IMR-90 (cell line): Measurements from ENCODE around the gene SMIM5. TPM values are rescaled to one million over a fixed set of nuclear protein-coding genes. Genes with fewer than 3 reads are reported as not detected.

Experiments used
- ATAC-seq: fragments of 200-7000 bp; cut with Tn5 transposase; 2 replicates; pipeline ENCODE4 v1.9.1; 2020; ENCODE audit warnings: low read depth, mild to moderate bottlenecking, moderate library complexity
- BruUV-seq: library from RNA; stranded (reverse); fragments of 400-500 nt; replicated peaks from 2 replicates; lab custom pipeline; 2021; lab: Mats Ljungman, UMichigan
- CTCF ChIA-PET: fragments of 300-600 bp; formaldehyde crosslinking; extraction: SDS; loops from one replicate; lab custom pipeline; 2021; ENCODE audit warnings: antibody characterized with exemption; lab: Yijun Ruan, JAX
- POLR2A ChIA-PET: fragments of 300-600 bp; sonication (Branson Sonifier 250); formaldehyde crosslinking; loops from one replicate; lab custom pipeline; 2022; ENCODE audit warnings: antibody characterized with exemption; ENCODE audit not compliant: unreplicated experiment; lab: Charles Lee
- DNase-seq: peaks from one replicate; pipeline ENCODE4 v3.0.0; 2013
- H2AFZ ChIP-seq: replicated peaks from 2 replicates; pipeline ENCODE3; 2013; ENCODE audit warnings: low read length, mild to moderate bottlenecking; ENCODE audit not compliant: poor library complexity
- H2AK5ac ChIP-seq: 2 replicates; pipeline ENCODE4 v1.6.1; 2013; ENCODE audit warnings: low read depth, low read length, inconsistent platforms
- H2AK9ac ChIP-seq: replicated peaks from 2 replicates; pipeline ENCODE3; 2013; ENCODE audit warnings: mild to moderate bottlenecking, low read depth, low read length, moderate library complexity; ENCODE audit not compliant: poor library complexity
- H2BK120ac ChIP-seq: 2 replicates; pipeline ENCODE4 v1.6.1; 2013; ENCODE audit warnings: low read depth, low read length, inconsistent platforms
- H2BK15ac ChIP-seq: 3 replicates; pipeline ENCODE4 v1.6.1; 2013; ENCODE audit warnings: low read depth, low read length, inconsistent platforms
- H2BK20ac ChIP-seq: 2 replicates; pipeline ENCODE4 v1.6.1; 2013; ENCODE audit warnings: low read depth, mild to moderate bottlenecking, inconsistent platforms, low read length, moderate library complexity
- H2BK5ac ChIP-seq: 2 replicates; pipeline ENCODE4 v1.6.1; 2013; ENCODE audit warnings: mild to moderate bottlenecking, low read depth, low read length, inconsistent platforms; ENCODE audit not compliant: poor library complexity, severe bottlenecking
- H3K14ac ChIP-seq: replicated peaks from 2 replicates; pipeline ENCODE4 v1.6.1; 2013; ENCODE audit warnings: low read depth, low read length, inconsistent platforms
- H3K18ac ChIP-seq: 2 replicates; pipeline ENCODE4 v1.6.1; 2013; ENCODE audit warnings: low read depth, low read length, control low read depth
- H3K23ac ChIP-seq: 2 replicates; pipeline ENCODE4 v1.6.1; 2013; ENCODE audit warnings: low read depth, low read length, inconsistent platforms
- H3K27ac ChIP-seq: 2 replicates; pipeline ENCODE4 v1.5.1; 2013; ENCODE audit warnings: mild to moderate bottlenecking, control low read depth, low read length; ENCODE audit not compliant: insufficient read depth
- H3K27me3 ChIP-seq: 2 replicates; pipeline ENCODE4 v1.6.1; 2013; ENCODE audit warnings: low read length; ENCODE audit not compliant: control insufficient read depth, insufficient read depth
- H3K36me3 ChIP-seq: 2 replicates; pipeline ENCODE4 v1.6.1; 2013; ENCODE audit warnings: low read length, mixed read lengths; ENCODE audit not compliant: control insufficient read depth, insufficient read depth
- H3K4ac ChIP-seq: 2 replicates; pipeline ENCODE4 v1.6.1; 2013; ENCODE audit warnings: low read depth, low read length, inconsistent platforms
- H3K4me1 ChIP-seq: 2 replicates; pipeline ENCODE4 v1.6.1; 2013; ENCODE audit warnings: low read length, mixed read lengths; ENCODE audit not compliant: control insufficient read depth, insufficient read depth
- H3K4me2 ChIP-seq: 2 replicates; pipeline ENCODE4 v1.6.1; 2013; ENCODE audit warnings: low read depth, mild to moderate bottlenecking, control low read depth, low read length, moderate library complexity
- H3K4me3 ChIP-seq: 2 replicates; pipeline ENCODE4 v1.5.1; 2013; ENCODE audit warnings: low read depth, mild to moderate bottlenecking, control low read depth, low read length, moderate library complexity; ENCODE audit not compliant: insufficient read depth
- H3K56ac ChIP-seq: 2 replicates; pipeline ENCODE4 v1.6.1; 2013; ENCODE audit warnings: low read length, inconsistent platforms; ENCODE audit not compliant: insufficient read depth; ENCODE audit errors: extremely low read depth
- H3K79me1 ChIP-seq, 2 experiments: 2 replicates each; pipeline ENCODE4 v1.6.1; 2013; ENCODE audit warnings: low read length in 2 of 2, inconsistent platforms in 1 of 2, low read depth in 1 of 2
- H3K9ac ChIP-seq: 2 replicates; pipeline ENCODE4 v1.6.1; 2013; ENCODE audit warnings: low read depth, low read length, control low read depth
- H3K9me1 ChIP-seq: 2 replicates; pipeline ENCODE4 v1.6.1; 2013; ENCODE audit warnings: low read length, inconsistent platforms; ENCODE audit not compliant: insufficient read depth
- H3K9me3 ChIP-seq: 2 replicates; pipeline ENCODE4 v1.6.1; 2013; ENCODE audit warnings: low read length; ENCODE audit not compliant: control insufficient read depth, insufficient read depth
- H4K20me1 ChIP-seq: 2 replicates; pipeline ENCODE4 v1.6.1; 2013; ENCODE audit warnings: low read length, inconsistent platforms; ENCODE audit not compliant: insufficient read depth
- H4K5ac ChIP-seq: 2 replicates; pipeline ENCODE4 v1.6.1; 2013; ENCODE audit warnings: mild to moderate bottlenecking, low read depth, low read length, control low read depth
- H4K8ac ChIP-seq, 2 experiments: 2 replicates each; pipeline ENCODE4 v1.6.1; 2013; ENCODE audit warnings: low read depth in 2 of 2, low read length in 2 of 2, control low read depth in 1 of 2, inconsistent platforms in 1 of 2
- H4K91ac ChIP-seq: 2 replicates; pipeline ENCODE4 v1.6.1; 2013; ENCODE audit warnings: low read depth, low read length, inconsistent platforms; ENCODE audit not compliant: insufficient read depth
- BHLHE40 ChIP-seq: fragments of 150-350 bp; IDR thresholded peaks from 2 replicates; pipeline ENCODE4 v1.6.1; 2016; ENCODE audit warnings: mild to moderate bottlenecking, low read depth, low read length
- CEBPB ChIP-seq: IDR thresholded peaks from 2 replicates; pipeline ENCODE4 v1.6.1; 2012; ENCODE audit warnings: low read depth, low read length, improper control_type of control experiment
- CHD1 ChIP-seq: IDR thresholded peaks from 2 replicates; pipeline ENCODE4 v1.6.1; 2012; ENCODE audit warnings: low read depth, low read length, improper control_type of control experiment
- CTCF ChIP-seq: conservative IDR thresholded peaks from 2 replicates; pipeline ENCODE4 v1.5.1; 2012; ENCODE audit warnings: mild to moderate bottlenecking, low read depth, low read length, improper control_type of control experiment
- ELK1 ChIP-seq: fragments of 150-350 bp; IDR thresholded peaks from 2 replicates; pipeline ENCODE4 v1.6.1; 2016; ENCODE audit warnings: low read depth, mild to moderate bottlenecking, low read length, moderate library complexity, borderline replicate concordance
- FOS ChIP-seq: fragments of 150-350 bp; IDR thresholded peaks from 2 replicates; pipeline ENCODE4 v1.6.1; 2016; ENCODE audit warnings: low read depth, low read length
- MAFK ChIP-seq: IDR thresholded peaks from 2 replicates; pipeline ENCODE4 v1.6.1; 2012; ENCODE audit warnings: low read depth, low read length, improper control_type of control experiment
- MAZ ChIP-seq: IDR thresholded peaks from 2 replicates; pipeline ENCODE4 v1.6.1; 2012; ENCODE audit warnings: low read depth, mild to moderate bottlenecking, low read length, improper control_type of control experiment, moderate library complexity, borderline replicate concordance
- MXI1 ChIP-seq: IDR thresholded peaks from 2 replicates; pipeline ENCODE4 v1.6.1; 2012; ENCODE audit warnings: low read depth, mild to moderate bottlenecking, low read length, moderate library complexity, borderline replicate concordance
- NFE2L2 ChIP-seq: fragments of 150-350 bp; IDR thresholded peaks from 2 replicates; pipeline ENCODE4 v1.6.1; 2016; ENCODE audit warnings: low read depth, mild to moderate bottlenecking, low read length
- POLR2A ChIP-seq: IDR thresholded peaks from 2 replicates; pipeline ENCODE4 v1.6.1; 2012; ENCODE audit warnings: mild to moderate bottlenecking, low read depth, low read length
- RCOR1 ChIP-seq: IDR thresholded peaks from 2 replicates; pipeline ENCODE4 v1.6.1; 2012; ENCODE audit warnings: mild to moderate bottlenecking, low read length, improper control_type of control experiment; ENCODE audit not compliant: insufficient replicate concordance
- RFX5 ChIP-seq: IDR thresholded peaks from 2 replicates; pipeline ENCODE4 v1.8.0; 2012; ENCODE audit warnings: low read depth, mild to moderate bottlenecking, low read length, moderate library complexity
- USF2 ChIP-seq: fragments of 150-350 bp; IDR thresholded peaks from 2 replicates; pipeline ENCODE4 v1.6.1; 2017; ENCODE audit warnings: mild to moderate bottlenecking, antibody characterized with exemption, low read length, low read depth
- WGBS, 2 experiments: methylation state at CpG; one replicate each; pipeline versions ENCODE4 v1.1.5 to v1.1.7; 2013; ENCODE audit warnings: missing lambda C conversion rate in 2 of 2; ENCODE audit not compliant: insufficient read length in 1 of 2; ENCODE audit errors: extremely low coverage in 2 of 2; 5-methylcytosine and 5-hydroxymethylcytosine counted together
- dilution Hi-C: fragments of 300-500 bp; cut with HindIII; formaldehyde crosslinking; loops from one replicate; pipeline ENCODE4 v1.14.3; 2018; ENCODE audit warnings: low sequenced_read_pairs; ENCODE audit not compliant: unreplicated experiment
- in situ Hi-C: fragments of 300-500 bp; cut with MboI; formaldehyde crosslinking; loops from 3 replicates; pipeline ENCODE4 v1.14.3; 2019; ENCODE audit warnings: low sequenced_read_pairs, inconsistent platforms, mixed read lengths
- intact Hi-C: fragments of 100-400 bp; cut with micrococcal nuclease; formaldehyde crosslinking; loops from 2 replicates; pipeline ENCODE4 v1.10.0; 2022
- polyA plus RNA-seq, 3 experiments: library from polyadenylated mRNA; depleted of rRNA; stranded (reverse); fragments of >200 nt; gene quantifications; 2 replicates each; pipeline ENCODE4 v1.2.3, GENCODE V29; 2012; ENCODE audit warnings: low replicate concordance in 1 of 3
- total RNA-seq: library from RNA; depleted of rRNA; stranded (reverse); fragments of >200 nt; gene quantifications from 2 replicates; pipeline ENCODE4 v1.2.3, GENCODE V29; 2012

SMIM5 gene
- total and polyA plus RNA-seq, 2 of the 4 experiments (the other 2 are of a cell fraction) = not detected

GRCh38 chr17:75645889-75646637 lies 12.8 kb downstream of the SMIM5 start:
- Histone ChIP-seq H3K14ac (no peak overlapping the region), H3K27me3 (no peaks in the 10 kb centered on the region), H3K79me1 (no peaks in the 10 kb centered on the region; a peak in 1 of 4 replicates), H3K4ac (no peak overlapping the region), H2BK20ac (no peak overlapping the region), H4K20me1 (no peaks in the 10 kb centered on the region), H3K9ac (no peak overlapping the region), H4K8ac (no peak overlapping the region), H4K91ac (no peak overlapping the region), H2BK5ac (no peak overlapping the region), H2BK15ac (no peak overlapping the region), H3K18ac (no peak overlapping the region), H3K4me3 (no peak overlapping the region), H3K4me1 (no peaks in the 10 kb centered on the region), H3K9me1 (no peaks in the 10 kb centered on the region), H3K23ac (no peak overlapping the region), H3K4me2 (no peak overlapping the region), H4K5ac (no peak overlapping the region), H2AK5ac (no peak overlapping the region), H3K9me3 (no peaks in the 10 kb centered on the region), H3K56ac (no peak overlapping the region), H2BK120ac (no peak overlapping the region), H3K36me3 (peaks cover 25% of the 10 kb centered on the region), H3K27ac (no peak overlapping the region), H2AK9ac (no peak overlapping the region), H2AFZ (no peak overlapping the region)
- CTCF ChIA-PET = interaction anchor here (0.9 to 5.1 kb wide), 2 partner anchors 13 to 101 kb away, joined by 3 to 30 read pairs; partner anchors contain the start of gene SMIM5
- POLR2A ChIA-PET = no interaction called here
- dilution Hi-C loops (no loop called here), in situ Hi-C loops (no loop called here), intact Hi-C loops (no loop called here)
- TF ChIP-seq MAZ = no peak
- no peak for TF ChIP-seq MXI1
- TF ChIP-seq RFX5 = no peak
- no peak for TF ChIP-seq CEBPB
- TF ChIP-seq ELK1 = no peak
- no peak for TF ChIP-seq BHLHE40
- TF ChIP-seq FOS = no peak
- TF ChIP-seq MAFK = no peak
- TF ChIP-seq POLR2A = no peak
- no peak for TF ChIP-seq CTCF
- no peak for TF ChIP-seq CHD1
- no peak for TF ChIP-seq USF2
- no peak for TF ChIP-seq NFE2L2
- TF ChIP-seq RCOR1 = no peak
- no TSS peak for BruUV-seq
- ATAC-seq (no peak), DNase-seq (no peak)
- 90% methylated on average over 5 of the region's 17 CpGs; no CpG with 5 or more reads in 1 of the 2 experiments for WGBS, 2 experiments
